NCI-H2196 treated with DMSO at 0.1 percent for 48 hours (cell line): ENCODE measurements around the gene MAP2K7.

ENCODE experiments used
- DNase-seq: peaks from one replicate; lab custom pipeline; 2025; ENCODE audit not compliant: unreplicated experiment; lab: John Stamatoyannopoulos, UW

Gene MAP2K7

DNA sequence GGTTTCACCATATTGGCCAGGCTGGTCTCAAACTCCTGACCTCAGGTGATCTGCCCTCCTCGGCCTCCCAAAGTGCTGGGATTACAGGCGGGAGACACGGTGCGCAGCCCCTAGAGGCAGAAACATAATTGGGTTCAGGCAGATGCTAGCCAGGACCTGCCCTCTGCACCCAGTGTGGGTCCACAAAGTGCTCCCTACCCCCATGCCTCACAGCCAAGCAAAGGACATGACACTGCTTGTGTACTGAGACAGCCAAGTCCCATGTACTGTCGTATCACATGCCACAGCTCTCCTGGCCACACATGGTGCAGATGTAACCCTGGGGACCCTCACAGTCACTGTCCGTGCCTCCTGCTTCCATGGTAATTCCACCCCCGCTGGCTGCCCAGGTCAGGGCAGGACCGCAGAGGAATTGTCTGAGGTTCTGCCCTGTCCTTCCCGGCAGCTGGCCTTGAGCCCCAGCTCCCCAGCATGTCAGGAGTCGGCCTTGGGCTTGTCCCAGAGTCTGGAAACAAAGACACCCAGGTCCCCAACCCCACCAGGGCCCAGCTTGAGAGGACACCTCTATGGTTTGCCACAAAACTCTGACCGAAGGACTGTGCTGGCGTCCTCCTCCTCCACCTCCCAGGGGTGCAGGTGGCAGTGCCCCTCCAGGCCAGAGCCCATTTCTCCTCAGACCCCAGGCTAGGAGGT lies 37.1 kb upstream of the MAP2K7 start:
- no peak for DNase-seq

DNA sequence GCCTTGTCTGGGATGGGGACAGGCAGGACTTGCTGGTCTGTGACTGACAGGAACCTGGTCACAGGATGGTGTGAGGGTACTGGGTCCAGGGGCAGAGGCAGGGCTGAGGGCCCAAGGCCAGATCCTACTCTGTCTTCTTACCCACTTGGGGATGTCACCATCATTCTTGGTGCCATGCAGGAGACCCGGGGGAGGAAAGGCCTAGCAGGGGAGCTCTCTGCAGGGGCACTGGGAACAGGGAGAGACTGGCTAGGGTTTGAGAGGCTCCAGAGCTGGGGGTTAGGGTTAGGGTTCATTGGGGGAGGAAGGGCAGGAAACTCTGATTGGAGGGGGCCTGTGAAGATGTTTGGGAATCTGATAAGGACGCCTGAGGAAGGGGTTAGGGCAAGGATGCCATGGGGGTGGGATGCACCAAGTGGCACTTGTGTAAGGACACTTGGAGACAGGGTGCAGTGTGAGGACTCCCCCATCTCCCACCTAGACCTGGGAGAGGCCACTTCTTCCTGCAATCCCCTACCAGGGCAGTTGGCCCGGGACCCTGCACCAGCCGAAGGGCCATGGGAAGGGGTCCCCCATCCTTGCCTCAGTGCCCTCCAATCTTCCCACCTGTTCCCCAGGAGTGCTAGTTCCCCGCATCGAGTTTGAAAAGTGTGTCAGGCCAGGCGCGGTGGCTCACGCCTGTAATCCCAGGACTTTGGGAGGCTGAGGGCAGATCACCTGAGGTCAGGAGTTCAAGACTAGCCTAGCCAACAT lies 36.4 kb upstream of the MAP2K7 start:
- DNase-seq: no peak

DNA sequence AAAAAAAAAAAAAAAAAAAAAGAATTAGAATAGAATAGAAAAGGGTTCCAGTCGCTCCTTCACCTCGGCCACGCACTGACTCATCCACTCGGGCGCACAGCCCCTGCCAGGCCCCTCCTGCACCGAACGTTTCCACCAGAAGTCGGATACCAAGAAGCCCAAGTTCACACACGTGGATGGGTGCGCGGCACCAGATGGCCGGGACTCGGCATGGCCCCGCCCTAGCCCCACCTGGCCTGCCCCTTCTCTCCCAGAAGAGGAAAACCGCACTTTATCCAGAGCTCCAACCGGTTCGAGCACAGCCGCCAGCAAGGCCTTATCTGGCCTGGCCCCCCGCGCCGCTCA lies 35.4 kb upstream of the MAP2K7 start:
- DNase-seq: no peak

DNA sequence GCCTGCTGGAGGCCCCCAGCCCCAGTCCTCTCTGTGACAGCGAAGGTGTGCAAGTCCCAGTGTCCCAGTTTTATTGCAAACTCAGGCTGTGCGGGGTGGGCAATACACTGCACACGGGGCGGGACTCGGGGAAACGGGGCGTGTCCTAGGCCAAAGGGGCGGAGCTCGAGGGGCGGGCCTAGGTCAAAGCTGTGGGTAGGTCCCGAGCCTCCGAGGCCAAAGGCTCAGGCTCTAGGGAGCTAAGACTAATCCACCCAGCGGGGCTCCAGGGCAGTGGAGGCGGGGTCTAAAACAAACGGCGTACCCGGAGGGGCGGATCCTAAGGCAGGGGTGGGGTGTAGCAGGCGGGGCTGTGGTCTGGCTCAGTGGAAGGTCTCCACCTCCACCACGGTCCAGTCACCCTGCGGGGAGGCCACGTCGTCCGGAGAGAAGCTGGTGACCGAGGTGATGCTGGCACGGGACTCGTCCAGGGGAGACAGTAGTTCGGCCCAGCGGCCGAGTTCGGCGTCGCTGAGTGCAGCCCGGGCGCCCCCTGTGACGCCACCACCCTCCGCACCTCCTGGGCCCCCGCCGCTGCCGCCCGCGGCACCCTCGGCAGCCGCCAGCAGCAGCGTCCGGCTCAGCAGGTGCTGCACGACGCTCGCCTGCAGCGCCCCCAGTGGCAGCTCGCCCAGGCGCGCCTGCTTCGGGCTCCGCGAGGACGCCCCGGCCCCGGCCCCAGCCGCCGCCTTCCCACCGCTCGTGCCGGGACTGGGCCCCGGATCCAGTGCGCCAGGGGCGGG lies 34.8 kb upstream of the MAP2K7 start:
- DNase-seq: no peak

DNA sequence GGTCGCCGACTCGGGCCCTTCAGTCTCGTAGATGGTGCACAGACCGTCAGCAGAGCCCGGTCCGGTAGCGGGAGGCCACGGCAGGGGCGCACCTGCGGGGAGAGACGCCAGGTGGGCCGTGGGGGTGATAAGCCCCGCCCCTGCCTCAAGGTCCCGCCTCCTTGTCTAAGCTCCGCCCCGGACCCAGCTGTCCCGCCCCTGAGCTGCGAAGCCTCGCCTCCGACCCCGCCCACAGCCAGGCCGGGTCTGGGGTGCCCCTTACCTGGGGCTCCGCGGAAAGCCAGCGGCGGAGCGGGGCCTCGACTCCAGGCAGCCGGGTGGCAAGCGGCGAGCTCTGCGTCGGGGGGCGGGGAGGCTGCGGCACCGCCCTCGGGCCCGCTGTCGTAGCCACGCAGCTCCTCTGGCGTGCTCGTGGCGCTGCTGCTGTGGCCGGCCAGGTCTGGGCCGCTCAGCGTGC lies 34.2 kb upstream of the MAP2K7 start:
- no peak for DNase-seq

DNA sequence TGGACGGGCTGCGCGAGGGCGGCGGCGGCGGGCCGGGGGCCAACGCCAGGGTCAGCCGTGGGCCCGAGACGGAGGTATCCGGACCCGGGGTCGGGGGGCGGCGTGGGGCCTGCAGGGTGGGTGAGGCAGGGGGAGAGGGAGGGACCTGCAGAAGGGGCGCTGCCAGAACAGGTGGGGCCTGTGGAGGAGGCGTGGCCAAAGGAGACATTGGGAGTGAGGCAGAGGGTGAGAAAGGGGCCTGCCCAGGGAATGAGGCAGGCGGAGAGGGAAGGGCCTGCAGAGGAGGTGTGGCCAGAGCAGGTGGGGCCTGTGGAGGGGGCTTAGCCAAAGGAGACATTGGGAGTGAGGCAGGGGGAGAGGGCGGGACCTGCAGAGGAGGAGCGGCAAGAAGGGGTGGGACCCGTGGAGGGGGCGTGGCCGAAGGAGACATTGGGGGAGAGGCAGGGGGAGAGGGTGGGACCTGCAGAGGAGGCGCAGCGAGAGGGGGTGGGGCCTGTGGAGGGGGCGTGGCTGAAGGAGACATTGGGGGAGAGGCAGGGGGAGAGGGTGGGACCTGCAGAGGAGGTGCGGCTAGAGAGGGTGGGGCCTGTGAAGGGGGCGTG lies 33.7 kb upstream of the MAP2K7 start:
- DNase-seq: no peak

DNA sequence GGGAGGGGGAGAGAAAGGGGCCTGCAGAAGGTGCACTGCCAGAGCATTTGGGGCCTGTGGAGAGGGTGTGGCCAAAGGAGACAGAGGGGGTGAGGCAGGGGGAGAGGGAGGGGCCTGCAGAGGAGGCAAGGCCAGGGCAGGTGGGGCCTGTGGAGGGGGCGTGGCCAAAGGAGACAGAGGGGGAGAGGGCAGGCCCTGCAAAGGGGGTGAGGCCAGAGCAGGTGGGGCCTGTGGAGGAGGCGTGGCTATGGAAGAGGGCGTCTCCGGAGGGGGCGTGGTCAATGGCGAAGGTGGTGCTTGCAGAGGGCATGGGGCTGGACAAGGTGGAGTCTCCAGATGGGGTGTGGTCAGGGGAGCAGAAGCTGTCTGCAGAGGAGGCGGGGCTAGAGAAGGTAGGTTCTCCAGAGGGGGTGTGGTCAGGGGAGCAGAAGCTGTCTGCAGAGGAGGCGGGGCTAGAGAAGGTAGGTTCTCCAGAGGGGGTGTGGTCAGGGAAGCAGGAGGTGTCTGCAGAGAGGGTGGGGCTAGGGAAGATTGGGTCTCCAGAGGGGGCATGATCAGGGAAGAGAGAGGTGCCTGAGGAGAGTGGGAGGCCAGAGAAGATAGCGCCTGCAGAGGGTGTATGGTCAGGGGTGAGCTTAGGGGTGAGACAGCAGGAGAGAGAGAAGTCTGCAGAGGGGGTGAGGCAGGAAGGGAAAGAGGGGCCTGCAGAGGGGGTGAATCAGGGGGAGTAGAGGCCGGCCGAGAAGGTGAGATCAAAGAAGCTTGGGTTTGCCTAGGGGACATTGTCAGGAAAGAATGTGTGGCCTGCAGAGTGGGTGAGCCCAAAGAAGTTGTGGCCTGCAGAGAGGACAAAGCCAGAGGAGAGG lies 32.9 kb upstream of the MAP2K7 start:
- peak; percentile 49 for DNase-seq

DNA sequence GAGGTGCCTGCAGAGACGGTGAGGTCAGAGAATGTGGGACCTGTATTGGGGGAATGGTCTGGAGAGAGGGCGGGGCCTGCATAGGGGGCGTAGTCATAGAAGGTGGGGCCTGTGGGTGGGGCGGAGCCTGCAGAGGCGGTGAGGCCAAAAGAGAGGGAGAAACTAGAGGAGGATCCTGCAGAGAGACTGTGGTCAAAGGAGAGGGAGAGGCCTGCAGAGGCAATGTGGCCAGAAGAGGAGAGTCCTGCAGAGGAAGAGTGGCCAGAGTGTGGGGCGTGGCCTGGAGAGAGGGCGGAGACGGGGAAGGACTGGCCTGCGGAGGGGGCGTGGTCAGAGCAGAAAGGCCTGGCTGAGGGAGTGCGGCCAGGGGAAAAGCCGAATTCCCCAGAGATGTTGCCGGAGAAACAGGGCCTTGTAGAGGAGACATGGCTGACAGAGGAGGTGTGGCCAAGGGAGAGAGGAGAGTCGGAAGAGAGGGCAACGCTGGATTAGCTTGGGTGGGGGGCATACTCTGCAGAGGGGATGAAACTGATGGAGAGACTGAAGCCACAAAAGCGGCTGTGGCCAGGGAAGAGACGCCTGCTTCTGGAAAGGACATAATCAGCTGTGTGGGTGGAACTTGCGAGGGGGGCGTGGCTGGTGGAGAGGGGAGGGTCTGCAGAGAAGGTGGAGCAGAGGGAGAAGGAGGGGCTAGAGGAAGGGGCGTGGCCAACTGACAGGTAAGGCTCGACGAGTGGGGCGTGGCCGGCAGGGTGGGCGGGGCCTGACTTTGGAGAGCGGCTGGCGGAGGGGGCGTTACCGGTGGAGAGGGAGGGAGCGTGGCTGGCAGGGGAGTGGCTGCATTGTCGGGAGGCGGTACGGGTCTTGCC lies 32.0 kb upstream of the MAP2K7 start:
- peak; percentile 96 for DNase-seq

DNA sequence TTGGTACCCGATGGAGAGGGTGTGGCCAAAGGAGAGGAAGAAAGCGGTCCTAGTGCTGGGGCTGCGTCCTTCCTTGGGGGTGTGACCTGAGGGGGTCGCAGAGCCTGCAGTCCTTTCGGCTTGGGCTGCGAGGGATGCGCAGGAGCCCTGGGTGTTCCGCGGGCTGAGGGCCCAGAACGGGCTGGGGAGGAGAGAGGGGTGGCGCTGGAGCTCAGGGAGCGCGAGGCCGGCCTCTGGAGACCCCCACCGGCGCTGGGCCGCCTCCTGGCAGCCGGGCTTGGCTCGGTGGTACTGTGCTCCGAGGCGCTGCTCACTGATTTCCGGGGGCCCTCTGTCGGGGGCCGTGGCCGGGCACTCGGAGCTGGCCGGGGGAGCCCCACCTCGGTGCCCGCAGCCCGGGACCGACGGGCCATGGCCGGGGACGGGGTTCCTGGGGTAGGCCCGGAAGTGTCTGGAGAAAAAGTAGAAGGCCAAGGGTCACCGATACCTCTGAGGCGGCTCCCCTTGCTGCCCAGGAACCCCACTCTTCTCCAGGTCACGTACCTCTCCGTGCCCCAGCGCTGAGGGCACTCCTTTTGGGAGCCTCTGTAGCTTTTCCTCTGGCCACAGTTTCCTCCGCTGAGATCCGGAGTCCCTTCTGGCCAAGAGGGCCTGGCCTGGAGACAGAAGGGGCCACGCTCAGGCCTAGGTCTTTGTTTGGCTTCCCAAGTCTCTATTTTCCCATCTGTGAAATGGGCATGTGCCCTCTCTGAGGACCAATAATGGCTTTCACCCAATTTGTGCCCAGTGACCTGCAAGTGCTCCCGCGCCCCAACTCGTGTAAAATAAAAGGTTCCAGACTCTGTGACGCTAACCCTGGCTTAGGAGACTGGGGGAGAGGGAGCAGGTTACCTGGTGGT lies 31.1 kb upstream of the MAP2K7 start:
- DNase-seq: no peak

DNA sequence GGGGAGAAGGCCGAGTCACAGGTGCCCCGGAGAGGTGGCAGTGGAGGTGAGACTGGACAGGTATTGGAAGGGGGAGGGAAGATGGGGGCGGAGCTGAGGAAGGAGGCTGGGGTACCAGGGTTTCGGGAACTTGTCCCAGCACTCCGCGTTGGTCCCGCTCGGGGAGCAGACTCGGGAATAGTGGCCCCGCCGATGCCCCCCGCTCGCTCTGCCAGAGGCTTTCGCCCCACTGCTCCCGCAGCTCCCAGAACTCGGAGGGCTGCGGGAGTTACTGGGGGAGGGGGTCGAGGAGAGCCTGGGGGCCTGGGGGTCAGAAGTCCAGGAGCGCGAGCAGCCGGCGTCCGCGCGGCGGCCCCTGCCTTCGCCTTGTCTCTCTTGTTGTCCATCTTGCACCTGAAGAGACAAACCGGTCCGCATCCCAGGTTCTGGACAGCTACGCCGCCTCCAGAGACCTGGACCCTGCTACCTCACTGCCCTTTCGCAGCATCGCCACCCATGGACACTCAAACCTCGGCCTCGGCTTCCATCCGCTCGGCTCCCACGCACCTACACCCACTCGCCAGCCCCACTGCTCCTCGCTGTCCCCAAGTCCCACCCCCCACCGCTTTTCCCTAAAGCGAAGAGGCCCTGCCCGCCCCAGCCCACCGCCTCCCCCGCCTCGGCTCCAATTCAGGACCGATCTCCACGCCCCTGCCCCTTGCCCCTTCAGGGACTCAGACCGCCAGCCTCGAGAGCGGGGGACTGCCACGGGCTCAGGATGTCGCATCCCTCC lies 30.2 kb upstream of the MAP2K7 start:
- DNase-seq: no peak

DNA sequence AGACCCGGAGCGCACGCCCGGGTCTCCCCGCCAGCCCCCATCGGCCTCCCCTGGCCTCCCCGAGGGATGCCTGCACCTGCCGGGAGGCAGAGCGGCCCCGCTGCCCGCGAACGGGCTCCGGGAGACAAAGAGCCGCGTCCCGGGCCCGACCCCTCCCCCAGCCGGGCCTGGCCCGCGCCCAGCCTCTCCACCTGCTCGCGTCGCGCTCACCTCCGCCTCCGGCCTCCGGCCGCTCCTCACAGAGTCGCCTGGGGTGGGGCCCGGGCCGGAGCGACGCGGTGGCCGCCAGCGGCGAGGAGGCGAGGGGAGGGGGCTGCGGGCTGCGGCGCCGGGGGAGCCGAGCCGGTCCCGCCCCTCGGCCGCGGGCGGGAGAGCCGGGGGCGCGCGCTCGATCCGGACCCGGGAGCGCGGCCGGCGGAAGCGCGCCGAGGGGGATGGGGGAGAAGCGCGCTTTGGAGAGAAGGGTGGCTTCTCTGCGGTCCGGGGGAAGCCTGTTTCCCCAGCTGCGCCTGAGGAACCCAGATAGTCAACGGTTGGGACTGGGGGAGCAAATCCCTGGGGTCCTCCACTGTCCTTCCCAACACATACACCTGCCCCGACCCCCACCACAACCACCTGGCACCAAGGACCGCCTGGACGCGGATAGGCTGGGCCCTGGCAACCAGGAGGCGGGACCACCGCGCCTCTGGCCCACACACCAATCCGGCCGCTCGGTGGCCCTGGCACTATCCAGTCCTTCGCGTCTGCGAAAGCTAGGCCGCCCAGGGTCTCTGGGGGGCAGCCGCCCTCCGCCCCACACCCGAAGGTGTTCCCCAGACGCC lies 29.4 kb upstream of the MAP2K7 start, which contains the start of gene PRR36:
Gene PRR36, minus strand, starts transcription at position 315 of the 821 bp plus-strand sequence. CDS start 701 bp downstream, outside the sequence.
- DNase-seq: peak; percentile 80

DNA sequence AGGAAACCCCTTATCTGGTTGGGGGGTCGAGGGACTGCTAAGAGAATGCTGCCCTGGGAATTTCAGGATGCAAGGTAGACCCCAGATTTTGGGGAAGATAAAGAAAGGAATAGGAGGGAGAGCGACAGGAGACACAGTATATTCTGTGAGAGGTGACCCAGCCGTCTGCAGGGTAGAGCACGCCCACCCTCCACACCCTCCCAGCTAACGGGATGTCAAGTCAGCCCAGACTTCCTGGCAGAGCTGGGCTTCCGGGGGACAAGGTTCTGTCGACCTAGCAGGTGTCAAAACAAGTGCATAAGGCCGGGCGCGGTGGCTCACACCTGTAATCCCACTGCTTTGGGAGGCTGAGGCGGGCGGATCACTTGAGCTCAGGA lies 28.8 kb upstream of the MAP2K7 start:
- no peak for DNase-seq

DNA sequence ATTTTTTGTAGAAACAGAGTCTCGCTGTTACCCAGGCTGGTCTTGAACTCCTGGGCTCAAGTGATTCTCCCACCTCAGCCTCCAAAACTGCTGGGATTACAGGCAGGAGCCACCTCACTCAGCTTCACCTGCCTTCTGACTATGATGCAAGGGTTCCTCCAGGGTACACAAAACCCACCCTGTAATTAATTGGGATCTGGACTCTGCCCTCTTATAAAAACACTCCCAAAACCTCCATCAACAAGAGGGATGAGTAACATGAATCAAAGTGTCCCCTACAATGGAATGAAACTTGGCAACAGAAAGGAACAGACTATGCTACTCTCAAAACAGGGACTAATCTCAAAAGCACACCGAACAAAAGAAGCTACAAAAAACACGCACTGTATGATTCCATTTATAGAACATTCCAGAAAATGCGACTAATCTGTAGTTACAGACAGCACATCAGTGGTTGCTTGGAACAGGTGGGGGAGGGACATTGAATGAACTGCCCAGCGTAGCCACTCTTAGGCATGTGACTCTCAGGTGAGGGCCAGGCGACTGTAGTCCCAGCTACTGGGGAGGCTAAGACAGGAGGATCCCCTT lies 26.3 kb upstream of the MAP2K7 start:
- no peak for DNase-seq

DNA sequence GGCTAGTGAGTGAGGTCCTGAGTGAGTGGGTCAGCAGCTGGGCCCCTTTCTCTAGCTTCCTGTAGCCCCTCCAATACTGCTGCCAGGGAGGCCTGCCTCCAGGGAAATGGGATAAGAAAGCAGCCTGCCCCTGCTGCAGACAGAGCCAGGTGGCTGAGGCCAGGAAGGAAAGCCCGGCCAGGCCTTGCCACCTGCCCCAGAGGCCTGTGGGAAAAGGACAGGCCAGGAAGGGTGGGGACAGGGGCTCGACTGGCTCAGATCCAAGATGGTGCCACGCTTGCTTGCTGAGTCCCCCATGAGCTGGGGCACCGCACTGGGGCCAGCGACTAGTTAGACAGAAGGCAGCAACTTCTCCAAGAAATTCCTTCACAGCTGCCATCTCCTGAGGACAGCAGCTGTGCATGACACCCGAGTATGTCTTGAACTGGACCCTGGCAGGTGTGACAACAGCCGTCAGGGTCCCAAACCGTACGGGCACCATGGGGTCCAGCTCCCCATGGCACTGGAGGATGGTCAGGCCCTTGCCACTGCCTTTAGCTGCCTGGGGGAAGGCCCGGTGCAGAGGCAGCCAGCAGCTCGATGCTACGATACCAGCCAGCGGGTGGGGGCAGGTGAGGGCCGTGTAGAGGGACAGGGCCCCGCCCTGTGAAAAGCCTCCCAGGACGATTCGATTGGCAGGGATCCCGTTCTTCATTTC lies 24.4 kb upstream of the MAP2K7 start:
- no peak for DNase-seq

DNA sequence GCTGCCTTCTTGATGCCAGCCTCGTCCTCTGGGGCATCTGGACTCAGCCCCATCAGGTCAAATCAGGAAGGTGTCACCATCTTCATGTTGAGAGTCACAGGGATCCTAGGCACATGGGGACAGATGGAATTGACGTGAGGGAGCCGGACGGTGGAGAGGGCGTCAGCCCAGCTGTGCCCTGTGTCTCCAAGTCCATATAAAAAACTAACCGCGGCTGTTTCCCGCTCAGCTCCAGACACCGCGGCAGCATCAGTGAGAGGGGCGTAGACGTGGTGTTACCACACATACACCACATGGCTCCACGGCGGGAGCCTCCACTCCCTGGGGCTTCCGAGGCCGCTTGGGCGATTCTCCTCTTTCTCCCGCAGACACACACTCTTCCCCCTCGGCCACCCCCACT lies 23.8 kb upstream of the MAP2K7 start:
- DNase-seq: no peak

DNA sequence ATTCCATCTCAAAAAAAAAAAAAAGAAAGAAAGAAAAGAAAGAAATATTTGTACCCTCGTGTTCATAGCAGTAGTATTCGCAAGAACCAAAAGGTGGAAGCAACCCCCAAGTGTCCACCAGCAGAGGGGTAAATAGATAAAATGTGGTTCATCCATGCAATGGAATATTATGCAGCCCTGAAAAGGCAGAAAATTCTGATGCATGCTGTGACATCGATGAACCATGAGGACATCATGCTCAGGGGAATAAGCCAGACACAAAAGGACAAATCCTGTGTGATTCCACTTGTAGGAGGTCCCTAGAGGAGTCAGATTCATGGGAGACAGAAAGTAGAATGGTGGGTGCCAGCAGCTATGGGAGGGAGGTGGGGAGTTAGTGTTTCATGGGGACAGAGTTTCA lies 21.8 kb upstream of the MAP2K7 start:
- DNase-seq: no peak
